B cell (primary cell): ENCODE measurements around the gene WBP4.

Experiments used
- CTCF ChIP-seq: fragments of 200-600 bp; IDR thresholded peaks from one replicate; pipeline ENCODE4 v1.8.0; 2022; ENCODE audit warnings: antibody characterized with exemption, mild to moderate bottlenecking
- EZH2 ChIP-seq: IDR thresholded peaks from 2 replicates; pipeline ENCODE4 v1.6.1; 2012; ENCODE audit warnings: borderline replicate concordance, low read depth, mild to moderate bottlenecking, moderate library complexity, low read length; ENCODE audit not compliant: insufficient read depth, poor library complexity, severe bottlenecking

- TF ChIP-seq CTCF, result no peak
- no peak for TF ChIP-seq EZH2
These were observed 1.7 kb upstream of the WBP4 start for GRCh38 chr13:41059456-41060081.
